IMR-90 (cell line): ENCODE results near the gene ADGRL3. TPM values are rescaled to one million over a fixed set of nuclear protein-coding genes. Genes with fewer than 3 reads are reported as not detected.

ENCODE experiments used
- ATAC-seq: fragments of 200-7000 bp; cut with Tn5 transposase; 2 replicates; pipeline ENCODE4 v1.9.1; 2020; ENCODE audit warnings: low read depth, mild to moderate bottlenecking, moderate library complexity
- BruUV-seq: library from RNA; stranded (reverse); fragments of 400-500 nt; replicated peaks from 2 replicates; lab custom pipeline; 2021; lab: Mats Ljungman, UMichigan
- CTCF ChIA-PET: fragments of 300-600 bp; formaldehyde crosslinking; extraction: SDS; loops from one replicate; lab custom pipeline; 2021; ENCODE audit warnings: antibody characterized with exemption; lab: Yijun Ruan, JAX
- POLR2A ChIA-PET: fragments of 300-600 bp; sonication (Branson Sonifier 250); formaldehyde crosslinking; loops from one replicate; lab custom pipeline; 2022; ENCODE audit warnings: antibody characterized with exemption; ENCODE audit not compliant: unreplicated experiment; lab: Charles Lee
- DNase-seq: peaks from one replicate; pipeline ENCODE4 v3.0.0; 2013
- H2AFZ ChIP-seq: replicated peaks from 2 replicates; pipeline ENCODE3; 2013; ENCODE audit warnings: low read length, mild to moderate bottlenecking; ENCODE audit not compliant: poor library complexity
- H2AK5ac ChIP-seq: 2 replicates; pipeline ENCODE4 v1.6.1; 2013; ENCODE audit warnings: low read depth, low read length, inconsistent platforms
- H2AK9ac ChIP-seq: replicated peaks from 2 replicates; pipeline ENCODE3; 2013; ENCODE audit warnings: mild to moderate bottlenecking, low read depth, low read length, moderate library complexity; ENCODE audit not compliant: poor library complexity
- H2BK120ac ChIP-seq: 2 replicates; pipeline ENCODE4 v1.6.1; 2013; ENCODE audit warnings: low read depth, low read length, inconsistent platforms
- H2BK15ac ChIP-seq: 3 replicates; pipeline ENCODE4 v1.6.1; 2013; ENCODE audit warnings: low read depth, low read length, inconsistent platforms
- H2BK20ac ChIP-seq: 2 replicates; pipeline ENCODE4 v1.6.1; 2013; ENCODE audit warnings: low read depth, mild to moderate bottlenecking, inconsistent platforms, low read length, moderate library complexity
- H2BK5ac ChIP-seq: 2 replicates; pipeline ENCODE4 v1.6.1; 2013; ENCODE audit warnings: mild to moderate bottlenecking, low read depth, low read length, inconsistent platforms; ENCODE audit not compliant: poor library complexity, severe bottlenecking
- H3K14ac ChIP-seq: replicated peaks from 2 replicates; pipeline ENCODE4 v1.6.1; 2013; ENCODE audit warnings: low read depth, low read length, inconsistent platforms
- H3K18ac ChIP-seq: 2 replicates; pipeline ENCODE4 v1.6.1; 2013; ENCODE audit warnings: low read depth, low read length, control low read depth
- H3K23ac ChIP-seq: 2 replicates; pipeline ENCODE4 v1.6.1; 2013; ENCODE audit warnings: low read depth, low read length, inconsistent platforms
- H3K27ac ChIP-seq: 2 replicates; pipeline ENCODE4 v1.5.1; 2013; ENCODE audit warnings: mild to moderate bottlenecking, control low read depth, low read length; ENCODE audit not compliant: insufficient read depth
- H3K27me3 ChIP-seq: 2 replicates; pipeline ENCODE4 v1.6.1; 2013; ENCODE audit warnings: low read length; ENCODE audit not compliant: control insufficient read depth, insufficient read depth
- H3K36me3 ChIP-seq: 2 replicates; pipeline ENCODE4 v1.6.1; 2013; ENCODE audit warnings: low read length, mixed read lengths; ENCODE audit not compliant: control insufficient read depth, insufficient read depth
- H3K4ac ChIP-seq: 2 replicates; pipeline ENCODE4 v1.6.1; 2013; ENCODE audit warnings: low read depth, low read length, inconsistent platforms
- H3K4me1 ChIP-seq: 2 replicates; pipeline ENCODE4 v1.6.1; 2013; ENCODE audit warnings: low read length, mixed read lengths; ENCODE audit not compliant: control insufficient read depth, insufficient read depth
- H3K4me2 ChIP-seq: 2 replicates; pipeline ENCODE4 v1.6.1; 2013; ENCODE audit warnings: low read depth, mild to moderate bottlenecking, control low read depth, low read length, moderate library complexity
- H3K4me3 ChIP-seq: 2 replicates; pipeline ENCODE4 v1.5.1; 2013; ENCODE audit warnings: low read depth, mild to moderate bottlenecking, control low read depth, low read length, moderate library complexity; ENCODE audit not compliant: insufficient read depth
- H3K56ac ChIP-seq: 2 replicates; pipeline ENCODE4 v1.6.1; 2013; ENCODE audit warnings: low read length, inconsistent platforms; ENCODE audit not compliant: insufficient read depth; ENCODE audit errors: extremely low read depth
- H3K79me1 ChIP-seq, 2 experiments: 2 replicates each; pipeline ENCODE4 v1.6.1; 2013; ENCODE audit warnings: low read length in 2 of 2, inconsistent platforms in 1 of 2, low read depth in 1 of 2
- H3K9ac ChIP-seq: 2 replicates; pipeline ENCODE4 v1.6.1; 2013; ENCODE audit warnings: low read depth, low read length, control low read depth
- H3K9me1 ChIP-seq: 2 replicates; pipeline ENCODE4 v1.6.1; 2013; ENCODE audit warnings: low read length, inconsistent platforms; ENCODE audit not compliant: insufficient read depth
- H3K9me3 ChIP-seq: 2 replicates; pipeline ENCODE4 v1.6.1; 2013; ENCODE audit warnings: low read length; ENCODE audit not compliant: control insufficient read depth, insufficient read depth
- H4K20me1 ChIP-seq: 2 replicates; pipeline ENCODE4 v1.6.1; 2013; ENCODE audit warnings: low read length, inconsistent platforms; ENCODE audit not compliant: insufficient read depth
- H4K5ac ChIP-seq: 2 replicates; pipeline ENCODE4 v1.6.1; 2013; ENCODE audit warnings: mild to moderate bottlenecking, low read depth, low read length, control low read depth
- H4K8ac ChIP-seq, 2 experiments: 2 replicates each; pipeline ENCODE4 v1.6.1; 2013; ENCODE audit warnings: low read depth in 2 of 2, low read length in 2 of 2, control low read depth in 1 of 2, inconsistent platforms in 1 of 2
- H4K91ac ChIP-seq: 2 replicates; pipeline ENCODE4 v1.6.1; 2013; ENCODE audit warnings: low read depth, low read length, inconsistent platforms; ENCODE audit not compliant: insufficient read depth
- MXI1 ChIP-seq: IDR thresholded peaks from 2 replicates; pipeline ENCODE4 v1.6.1; 2012; ENCODE audit warnings: low read depth, mild to moderate bottlenecking, low read length, moderate library complexity, borderline replicate concordance
- WGBS, 2 experiments: methylation state at CpG; one replicate each; pipeline versions ENCODE4 v1.1.5 to v1.1.7; 2013; ENCODE audit warnings: missing lambda C conversion rate in 2 of 2; ENCODE audit not compliant: insufficient read length in 1 of 2; ENCODE audit errors: extremely low coverage in 2 of 2; 5-methylcytosine and 5-hydroxymethylcytosine counted together
- dilution Hi-C: fragments of 300-500 bp; cut with HindIII; formaldehyde crosslinking; loops from one replicate; pipeline ENCODE4 v1.14.3; 2018; ENCODE audit warnings: low sequenced_read_pairs; ENCODE audit not compliant: unreplicated experiment
- in situ Hi-C: fragments of 300-500 bp; cut with MboI; formaldehyde crosslinking; loops from 3 replicates; pipeline ENCODE4 v1.14.3; 2019; ENCODE audit warnings: low sequenced_read_pairs, inconsistent platforms, mixed read lengths
- intact Hi-C: fragments of 100-400 bp; cut with micrococcal nuclease; formaldehyde crosslinking; loops from 2 replicates; pipeline ENCODE4 v1.10.0; 2022
- polyA plus RNA-seq, 3 experiments: library from polyadenylated mRNA; depleted of rRNA; stranded (reverse); fragments of >200 nt; gene quantifications; 2 replicates each; pipeline ENCODE4 v1.2.3, GENCODE V29; 2012; ENCODE audit warnings: low replicate concordance in 1 of 3
- total RNA-seq: library from RNA; depleted of rRNA; stranded (reverse); fragments of >200 nt; gene quantifications from 2 replicates; pipeline ENCODE4 v1.2.3, GENCODE V29; 2012

ADGRL3 gene
- total and polyA plus RNA-seq, 2 of the 4 experiments (the other 2 are of a cell fraction): 0.46 to 2.5 TPM

- H3K4ac ChIP-seq: no peak overlapping the region
- H3K4me2 ChIP-seq: no peak overlapping the region
- DNase-seq: no peak
- H2AFZ ChIP-seq: no peak overlapping the region
- no peak overlapping the region for H2BK15ac ChIP-seq
- no peak overlapping the region for H2AK5ac ChIP-seq
- H3K79me1 ChIP-seq: no peaks in the 10 kb centered on the region
- H2BK120ac ChIP-seq: no peak overlapping the region
- no peak overlapping the region for H2AK9ac ChIP-seq
- no peak overlapping the region for H4K5ac ChIP-seq
- dilution Hi-C loops: no loop called here
- no peak overlapping the region for H3K4me3 ChIP-seq
- H3K36me3 ChIP-seq: no peaks in the 10 kb centered on the region
- H3K23ac ChIP-seq: no peak overlapping the region
- H3K56ac ChIP-seq: no peak overlapping the region
- ATAC-seq: no peak
- TF ChIP-seq MXI1: no peak
- intact Hi-C loops: no loop called here
- no peaks in the 10 kb centered on the region for H3K4me1 ChIP-seq
- H3K9me3 ChIP-seq: no peaks in the 10 kb centered on the region
- no peak overlapping the region for H2BK5ac ChIP-seq
- no peak overlapping the region for H3K14ac ChIP-seq
- no peak overlapping the region for H3K18ac ChIP-seq
- H4K91ac ChIP-seq: no peak overlapping the region
- in situ Hi-C loops: no loop called here
- H3K27ac ChIP-seq: no peak overlapping the region
- H3K27me3 ChIP-seq: no peaks in the 10 kb centered on the region
- WGBS, 2 experiments: no CpG with 5 or more reads among the region's 2 CpGs
- no peak overlapping the region for H3K9ac ChIP-seq
- no peaks in the 10 kb centered on the region for H3K9me1 ChIP-seq
- no peak overlapping the region for H4K8ac ChIP-seq
- H2BK20ac ChIP-seq: no peak overlapping the region
- H4K20me1 ChIP-seq: no peaks in the 10 kb centered on the region
- ChIA-PET CTCF (no interaction called here), POLR2A (no interaction called here)
- no TSS peak for BruUV-seq
Observed at GRCh38 chr4:61380865-61381264, 180.7 kb downstream of the ADGRL3 start.
